Activated effector memory CD4-positive, alpha-beta T cell treated with Interleukin-2 at 50 U/mL for 16 hours (primary cell): ENCODE data around the gene PJA2.

Experiments used
- DNase-seq: peaks from one replicate; pipeline ENCODE4 v3.0.0-alpha.2; 2020

The PJA2 gene

DNA sequence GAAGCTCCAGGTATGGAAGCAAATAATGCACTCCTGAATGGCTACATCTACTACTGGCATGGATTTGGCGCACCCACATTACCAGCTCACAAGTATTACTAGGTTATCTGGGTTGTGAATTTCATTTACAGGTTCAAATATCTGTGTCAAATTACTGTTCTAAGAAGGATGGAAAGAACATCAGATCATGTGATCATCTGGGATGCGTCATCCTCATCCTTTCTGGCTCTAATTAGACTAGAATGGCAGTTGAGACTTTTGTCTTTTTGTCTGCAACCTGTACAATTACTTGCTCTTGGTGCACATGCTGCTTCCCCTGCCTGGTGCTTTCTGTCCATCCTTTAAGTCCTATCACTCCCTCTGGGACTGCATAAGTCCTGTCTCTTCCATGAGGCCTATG is 64.1 kb downstream of the PJA2 start:
- DNase-seq = no peak

DNA sequence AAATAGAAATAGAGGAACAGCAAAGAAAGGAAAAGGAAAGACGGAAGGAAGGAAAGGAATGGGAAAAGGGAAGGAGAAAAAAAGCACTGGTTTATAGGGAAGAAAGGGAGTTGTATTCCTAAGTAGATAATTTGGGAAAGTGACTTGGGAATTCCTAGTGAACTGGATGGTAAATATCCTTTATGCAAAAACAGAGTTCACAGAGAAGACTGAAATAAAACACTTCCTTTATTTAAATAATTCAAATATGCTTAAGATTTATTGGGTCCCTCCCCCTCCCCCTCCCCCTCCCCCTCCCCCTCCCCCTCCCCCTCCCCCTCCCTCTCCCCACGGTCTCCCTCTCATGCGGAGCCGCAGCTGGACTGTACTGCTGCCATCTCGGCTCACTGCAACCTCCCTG is 69.4 kb downstream of the PJA2 start:
- DNase-seq = no peak

DNA sequence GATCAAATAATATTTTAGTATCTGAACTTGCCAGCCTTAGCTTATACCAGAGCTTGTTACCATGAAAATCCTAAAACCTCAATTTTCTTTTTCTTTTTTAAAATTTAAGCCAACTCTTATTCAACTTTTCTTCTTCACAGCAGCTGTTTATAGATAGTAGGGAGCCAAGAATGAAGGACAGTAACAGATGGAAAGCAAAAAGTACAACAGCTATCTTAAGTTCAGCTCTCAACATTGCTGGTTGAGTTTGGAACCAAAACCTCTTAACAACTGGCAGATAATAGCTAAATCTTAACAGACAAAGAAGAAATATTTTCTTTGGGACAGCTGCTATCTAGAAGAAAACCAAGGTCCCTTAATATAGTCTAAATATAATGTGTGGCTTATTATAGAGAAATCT is 74.7 kb downstream of the PJA2 start:
- no peak for DNase-seq

DNA sequence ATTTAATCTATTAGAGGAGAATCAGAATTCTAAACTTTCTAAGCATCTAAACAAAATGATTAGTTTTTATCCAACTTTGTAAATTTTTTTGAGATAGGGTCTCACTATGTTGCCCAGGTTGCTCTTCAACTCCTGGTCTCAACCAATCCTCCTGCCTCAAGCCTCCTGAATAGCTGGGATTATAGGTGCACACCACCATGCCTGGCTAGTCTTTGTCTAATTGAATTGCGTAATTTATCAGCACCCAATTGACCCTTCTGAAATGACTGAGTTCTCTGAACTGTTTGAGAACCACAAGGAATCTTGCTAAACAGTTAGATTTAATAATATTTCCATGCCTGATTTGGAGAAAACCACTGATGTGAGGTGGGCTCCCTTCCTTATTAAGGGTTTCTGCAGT is 75.7 kb downstream of the PJA2 start:
- DNase-seq = no peak

DNA sequence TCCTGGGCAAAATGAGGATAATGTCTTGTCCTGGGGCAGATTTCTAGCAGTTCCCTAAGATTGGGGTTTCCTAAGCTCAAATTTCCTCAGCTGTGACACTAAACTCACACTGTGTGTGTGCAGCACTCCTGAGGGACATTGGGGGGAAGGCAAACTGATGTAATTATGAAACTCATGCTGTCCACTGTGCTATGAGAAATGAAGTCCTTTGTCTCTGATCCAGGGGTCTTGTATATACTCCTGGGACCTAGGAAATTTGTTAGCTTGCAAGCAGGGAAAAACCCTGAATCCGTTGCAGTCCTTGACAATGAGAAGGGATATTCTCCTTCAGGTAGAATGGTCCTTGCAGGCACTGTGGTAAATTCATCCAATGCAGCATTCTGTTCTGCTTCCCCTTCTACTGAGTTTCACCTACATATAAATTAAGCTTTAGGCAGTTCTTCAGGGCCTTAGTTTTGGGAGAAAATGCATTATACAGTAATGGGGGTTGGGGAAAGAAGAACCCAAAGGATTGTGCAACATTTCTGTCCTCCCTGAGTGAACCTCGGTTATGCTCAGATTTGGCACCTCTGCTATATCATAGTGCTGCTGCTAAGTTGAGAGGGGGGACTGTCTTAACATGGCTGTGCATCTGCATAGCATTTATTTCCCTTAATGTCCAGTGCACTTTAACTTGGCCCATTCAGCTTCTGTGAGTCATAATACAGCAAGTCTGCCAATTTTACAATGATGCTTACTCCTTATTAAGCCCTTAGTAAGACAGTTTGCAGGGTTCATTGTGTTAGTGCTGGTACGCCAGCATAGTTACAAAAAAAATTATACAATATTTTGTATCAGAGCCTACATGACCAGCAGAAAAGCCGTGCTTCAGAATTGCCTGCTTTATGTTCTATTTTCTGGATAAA is 80.2 kb downstream of the PJA2 start:
- no peak for DNase-seq

DNA sequence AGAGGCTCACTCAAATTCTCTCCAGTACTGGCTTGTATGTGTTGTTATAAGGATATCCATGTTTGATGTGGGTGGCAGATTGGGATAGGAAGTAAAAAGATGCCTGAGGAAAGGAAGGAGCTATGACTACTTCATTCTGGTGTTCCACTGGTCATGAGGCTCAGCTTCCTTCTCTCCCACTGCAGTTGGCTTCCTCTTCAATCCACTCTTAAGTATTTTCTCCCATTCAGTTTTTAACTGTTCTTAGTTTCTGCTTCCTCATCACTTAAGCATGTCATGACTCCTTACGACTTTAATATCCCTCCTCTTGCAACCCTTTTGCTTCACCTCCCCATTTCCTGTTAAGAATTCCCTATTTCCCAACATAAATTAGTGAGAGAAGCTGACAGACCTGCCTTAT is 81.1 kb downstream of the PJA2 start:
- DNase-seq = no peak

DNA sequence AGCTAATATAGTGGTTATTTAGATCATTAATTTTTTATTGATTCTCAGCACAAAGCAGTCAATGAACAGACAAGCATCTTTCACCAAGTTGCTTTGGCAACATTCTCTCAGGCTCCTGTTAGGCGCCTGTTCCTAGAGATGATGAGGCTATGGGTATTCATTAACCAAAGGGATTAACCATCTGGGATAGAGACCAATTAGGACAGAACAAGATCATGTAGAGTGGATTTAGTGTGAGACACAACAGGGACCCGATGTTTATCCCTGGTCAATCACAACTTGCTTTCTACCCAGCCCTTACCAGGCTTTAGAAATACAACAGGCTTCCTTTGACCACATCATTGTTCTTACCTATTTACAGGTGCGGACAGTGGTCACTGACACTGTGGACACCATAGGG is 82.2 kb downstream of the PJA2 start:
- DNase-seq = no peak

DNA sequence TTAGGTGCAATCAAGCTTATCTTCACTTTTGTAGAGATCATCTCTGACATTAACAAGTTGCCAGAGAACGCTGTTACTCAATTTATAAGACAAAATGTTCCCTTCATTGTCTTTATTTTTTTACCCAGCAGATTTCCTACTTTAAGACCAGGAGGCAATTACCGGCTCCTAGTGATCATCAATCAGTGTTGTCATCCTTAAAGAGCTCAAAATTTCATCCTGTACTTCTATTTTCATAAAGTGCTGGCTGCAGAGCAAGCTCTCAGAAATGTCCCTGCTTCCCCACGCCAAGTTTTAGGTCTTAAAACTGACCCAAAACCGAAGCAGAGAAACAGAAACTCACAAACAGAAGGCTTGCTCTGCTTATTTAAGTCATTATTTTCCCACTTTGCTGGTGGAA is 82.9 kb downstream of the PJA2 start:
- no peak for DNase-seq

DNA sequence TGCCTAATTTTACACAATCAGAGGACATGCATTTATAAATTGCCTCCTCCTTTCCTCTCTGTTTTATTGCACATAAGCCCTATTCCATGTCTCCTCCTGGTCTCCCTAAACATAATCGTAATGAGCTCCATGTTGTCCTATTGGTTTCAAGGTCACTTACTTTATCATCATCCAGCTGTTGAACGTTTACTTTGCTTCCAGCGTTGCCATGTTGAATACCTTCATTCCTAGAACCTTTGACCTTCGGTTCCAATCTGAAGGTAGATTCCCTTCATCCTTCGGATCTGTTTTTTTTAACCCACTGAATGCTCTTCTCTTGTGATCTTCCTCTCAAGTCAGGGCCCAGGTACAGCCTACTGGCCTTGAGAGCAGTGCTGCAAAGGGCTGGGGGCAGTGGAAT is 84.3 kb downstream of the PJA2 start:
- no peak for DNase-seq

DNA sequence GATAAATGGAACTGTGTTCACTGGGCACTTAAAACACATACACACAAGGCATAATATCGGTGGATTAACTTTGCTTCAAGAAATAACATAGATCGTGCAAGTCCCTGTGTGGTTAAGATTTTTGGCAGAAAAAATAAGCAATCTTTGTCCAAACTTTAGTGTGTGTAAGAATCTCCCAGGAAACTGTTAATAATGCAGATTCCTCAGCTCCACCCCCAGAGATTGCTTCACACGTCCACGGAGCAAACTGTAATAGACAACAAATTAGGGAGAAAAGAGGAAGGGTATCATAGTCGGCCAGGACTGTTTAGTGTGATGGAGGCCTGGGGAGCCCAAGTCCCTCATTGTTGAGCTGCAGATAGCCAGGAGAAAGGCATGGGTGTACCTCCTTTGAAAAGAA is 84.8 kb downstream of the PJA2 start:
- DNase-seq = no peak

DNA sequence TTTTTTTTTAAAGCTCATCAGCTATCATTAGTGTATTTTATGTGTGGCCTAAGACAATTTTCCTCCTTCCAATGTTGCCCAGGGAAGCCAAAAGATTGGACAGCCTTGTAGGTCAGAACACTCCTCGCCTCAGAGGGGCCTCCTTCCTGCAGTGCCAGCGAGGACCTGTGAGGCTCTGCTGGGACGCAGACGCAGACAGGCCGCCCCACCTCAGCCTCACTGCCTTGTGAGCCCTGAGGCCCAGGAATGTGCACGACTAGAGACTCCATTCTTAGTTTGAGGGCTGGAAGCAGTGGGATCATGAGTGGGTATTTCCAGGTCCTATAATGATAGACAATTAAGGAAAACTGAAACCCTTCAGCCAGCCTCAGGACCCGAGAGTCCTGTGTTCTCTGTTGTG is 85.4 kb downstream of the PJA2 start:
- no peak for DNase-seq

DNA sequence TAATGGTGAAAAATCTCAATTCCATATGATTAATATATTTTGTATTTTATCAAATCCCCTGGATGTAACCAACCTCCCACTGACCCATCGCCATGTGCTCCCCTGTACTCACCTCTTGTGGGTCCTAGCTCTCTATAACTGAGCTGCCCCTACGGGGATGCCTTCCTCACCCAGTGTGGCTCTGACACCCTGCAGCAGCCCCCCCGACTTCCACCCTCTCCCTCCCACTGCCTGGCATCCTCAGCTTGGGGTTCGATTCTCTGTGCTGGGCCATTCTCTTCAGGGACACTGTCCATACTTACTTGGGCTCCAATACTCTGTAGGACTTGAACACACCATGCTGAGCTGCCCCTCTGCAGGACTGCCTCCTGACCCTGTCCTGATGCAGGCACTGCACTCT is 87.1 kb downstream of the PJA2 start:
- no peak for DNase-seq

DNA sequence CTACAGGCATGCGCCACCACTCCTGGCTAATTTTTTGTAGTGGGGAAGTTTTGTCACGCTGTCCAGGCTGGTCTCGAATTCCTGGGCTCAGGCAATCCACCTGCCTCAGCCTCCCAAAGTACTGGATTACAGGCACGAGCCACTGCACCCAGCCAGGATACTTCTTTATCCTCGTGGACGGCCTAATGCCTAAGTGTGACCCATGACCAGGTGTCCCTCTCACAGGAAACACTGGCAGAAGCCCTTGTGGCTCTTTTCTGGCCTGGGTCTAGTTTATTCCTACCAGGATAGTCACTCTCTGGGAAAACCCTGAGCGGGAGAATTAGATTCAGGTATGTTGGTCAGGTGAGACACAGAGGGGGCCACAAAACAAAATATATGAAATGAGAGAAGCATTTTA is 90.4 kb downstream of the PJA2 start:
- DNase-seq = no peak

DNA sequence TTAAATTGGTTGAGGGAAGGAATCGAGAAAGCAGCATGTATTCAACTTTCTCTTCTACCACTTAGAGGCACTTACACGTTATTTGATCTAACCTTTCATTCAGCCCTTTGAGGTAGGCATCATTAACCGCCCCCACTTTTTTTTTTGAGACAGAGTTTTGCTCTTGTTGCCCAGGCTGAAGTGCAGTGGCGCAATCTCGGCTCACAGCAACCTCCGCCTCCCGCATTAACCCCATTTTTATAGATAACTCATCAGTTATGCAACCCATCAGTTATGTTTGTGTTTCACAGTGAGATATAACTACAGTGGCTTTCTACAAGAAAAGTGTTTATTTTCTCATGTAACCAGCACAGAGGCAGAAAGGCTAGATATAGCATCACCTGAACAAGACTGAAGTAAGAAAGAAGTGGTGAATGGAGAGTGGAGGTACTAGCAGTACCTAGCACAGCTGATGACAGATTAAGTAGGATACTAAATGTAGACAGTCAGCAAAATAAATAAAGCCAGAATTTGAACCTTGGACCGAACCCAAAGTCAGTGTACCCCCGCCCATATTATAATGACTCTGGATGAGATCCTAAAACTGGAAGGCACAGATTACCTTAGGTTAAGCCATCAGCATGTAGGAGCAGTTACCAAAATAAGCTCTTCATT is 91.2 kb downstream of the PJA2 start:
- DNase-seq = no peak

DNA sequence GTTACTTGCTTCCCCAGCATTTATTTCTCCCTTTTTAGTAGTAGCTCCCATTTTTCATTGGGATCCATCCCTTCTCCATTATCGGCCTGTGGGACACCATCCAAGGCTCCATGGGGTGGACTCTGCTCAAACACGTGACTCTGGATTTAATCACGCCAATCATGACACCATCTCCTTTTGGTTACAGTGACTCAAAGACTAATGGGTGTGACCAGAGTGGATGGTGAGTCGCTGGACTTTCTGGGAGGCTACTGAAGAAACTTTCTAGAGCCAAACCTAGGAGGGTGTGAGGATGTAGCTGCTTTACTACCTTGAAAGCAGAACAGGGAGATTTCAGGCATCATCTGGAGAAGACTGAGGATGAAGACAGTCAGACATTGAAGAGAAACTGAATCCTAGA is 93.1 kb downstream of the PJA2 start:
- no peak for DNase-seq

DNA sequence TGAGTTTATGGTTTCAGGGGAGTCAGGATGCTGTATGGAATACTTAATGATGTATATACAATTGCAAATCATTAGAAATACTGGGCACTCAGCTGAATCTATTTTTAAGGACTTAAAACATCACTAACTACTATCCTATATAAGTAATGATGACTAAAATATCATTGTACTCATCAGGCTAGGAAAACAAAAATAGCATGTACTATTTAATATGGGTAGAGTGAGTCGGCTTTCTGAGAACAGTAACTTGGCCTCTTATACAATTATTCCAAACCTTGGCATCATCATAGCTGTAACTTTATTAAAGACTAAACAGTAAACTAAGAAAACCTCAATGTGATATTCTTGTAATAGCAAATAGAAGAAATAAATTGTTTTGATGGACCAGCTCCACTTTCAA is 94.5 kb downstream of the PJA2 start:
- no peak for DNase-seq

DNA sequence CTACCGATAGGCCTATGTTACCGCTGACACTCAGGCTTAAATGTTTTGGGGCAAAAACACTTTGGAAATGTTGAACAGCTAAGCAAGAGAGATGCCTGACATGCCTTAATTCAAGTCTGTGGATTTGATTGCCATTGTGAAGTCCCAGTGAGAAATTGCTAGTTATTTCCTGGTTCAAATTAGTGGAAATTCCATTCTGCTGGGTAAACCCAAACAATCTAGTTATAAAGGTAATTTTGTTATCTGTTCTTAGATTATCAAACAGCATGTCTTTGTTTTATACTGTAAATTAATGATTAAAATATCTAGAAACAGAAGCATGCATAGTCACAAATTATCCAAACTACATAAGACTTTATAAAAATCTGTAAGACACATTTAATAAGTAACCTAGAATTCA is 96.6 kb downstream of the PJA2 start:
- no peak for DNase-seq

DNA sequence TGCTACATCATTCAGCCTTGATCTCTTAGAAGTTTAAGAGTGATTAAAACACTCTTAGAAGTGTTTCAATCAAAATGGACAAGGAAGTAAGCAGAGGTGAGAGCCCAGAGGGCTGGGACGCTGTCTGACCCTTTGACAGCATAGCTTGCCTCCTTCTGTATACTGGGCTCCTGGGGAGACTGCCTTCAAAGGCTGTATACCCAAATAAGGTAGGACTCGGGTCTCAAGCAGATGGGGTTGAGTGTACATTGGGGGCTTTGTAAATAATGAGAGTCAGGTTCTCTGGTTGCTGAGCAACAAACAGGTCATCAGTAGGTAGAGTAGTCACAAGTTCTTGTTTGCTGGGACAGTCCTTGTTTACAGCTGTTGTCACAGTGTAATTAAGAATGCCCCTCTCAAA is 97.1 kb downstream of the PJA2 start:
- no peak for DNase-seq

DNA sequence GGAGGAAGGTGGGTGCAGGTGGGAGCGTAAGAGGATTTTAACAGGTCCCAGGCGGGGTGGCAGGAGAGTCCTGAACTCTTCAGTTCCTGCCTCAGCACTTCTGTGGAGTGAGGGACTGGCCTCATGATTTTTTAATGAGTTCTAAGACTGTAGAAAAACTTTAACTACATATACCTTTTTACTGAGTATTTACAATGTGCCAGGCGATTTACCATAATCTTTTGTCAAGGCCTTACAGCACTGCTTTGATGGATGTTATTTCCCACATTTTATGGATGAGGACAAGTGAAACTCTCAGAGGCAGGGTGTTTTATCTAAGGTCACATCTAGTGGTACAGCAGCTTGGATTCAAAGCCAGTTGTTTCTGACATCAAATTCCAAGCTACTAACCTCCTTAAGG is 99.5 kb downstream of the PJA2 start:
- DNase-seq = no peak

DNA sequence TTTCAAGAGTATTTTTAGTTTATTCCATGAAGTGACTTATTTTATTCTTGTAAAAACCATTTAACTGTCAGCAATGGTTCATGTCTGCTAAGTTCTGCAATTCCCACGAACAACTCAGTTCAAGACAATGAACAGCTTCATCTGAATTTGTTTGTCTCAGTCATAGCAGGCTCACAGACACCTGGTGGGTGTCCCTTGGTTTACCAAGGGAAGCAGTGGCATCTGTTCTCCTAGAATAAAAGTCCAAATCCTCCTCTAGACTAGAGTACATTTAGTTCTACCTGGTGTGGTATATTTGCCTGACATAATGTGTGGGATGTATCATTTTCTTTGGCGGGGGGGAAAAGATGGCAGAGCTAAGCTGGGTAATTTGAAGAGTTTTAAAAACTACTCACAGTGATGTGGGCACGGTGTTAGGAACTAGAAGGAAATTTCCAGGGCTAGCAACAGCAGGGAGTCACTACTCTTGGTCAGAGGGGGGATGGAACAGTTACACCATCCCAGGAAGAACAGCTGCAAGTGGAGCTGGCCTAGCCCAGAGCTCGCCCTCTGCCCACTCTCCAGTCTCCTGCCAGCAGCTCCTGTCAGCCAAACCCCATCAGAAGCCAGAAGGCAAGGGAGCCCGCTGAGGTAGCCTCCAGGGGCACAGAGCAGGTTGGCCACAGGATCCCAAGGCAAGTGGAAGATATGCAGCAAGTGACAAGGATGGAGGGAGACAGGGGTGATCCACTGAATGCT is 100.3 kb downstream of the PJA2 start:
- no peak for DNase-seq

DNA sequence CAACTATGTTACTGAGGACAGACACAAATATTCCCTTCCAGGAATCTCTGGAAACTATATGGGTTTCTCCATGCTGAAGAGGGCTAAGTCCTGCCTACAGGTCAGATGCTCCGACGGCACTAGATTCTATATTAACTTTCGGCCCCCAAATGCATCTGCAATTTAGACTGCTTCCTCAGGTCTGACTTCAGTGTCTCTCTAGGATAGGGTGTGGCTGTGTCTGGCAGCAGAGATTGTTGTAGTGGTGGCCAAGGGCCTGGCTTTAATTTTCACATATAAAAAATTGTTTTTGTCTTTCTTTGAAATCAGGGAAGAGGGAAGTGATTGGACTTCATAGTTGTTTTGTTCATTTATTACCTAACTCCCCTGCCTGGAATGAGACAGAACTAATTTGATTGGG is 101.8 kb downstream of the PJA2 start:
- DNase-seq = no peak

DNA sequence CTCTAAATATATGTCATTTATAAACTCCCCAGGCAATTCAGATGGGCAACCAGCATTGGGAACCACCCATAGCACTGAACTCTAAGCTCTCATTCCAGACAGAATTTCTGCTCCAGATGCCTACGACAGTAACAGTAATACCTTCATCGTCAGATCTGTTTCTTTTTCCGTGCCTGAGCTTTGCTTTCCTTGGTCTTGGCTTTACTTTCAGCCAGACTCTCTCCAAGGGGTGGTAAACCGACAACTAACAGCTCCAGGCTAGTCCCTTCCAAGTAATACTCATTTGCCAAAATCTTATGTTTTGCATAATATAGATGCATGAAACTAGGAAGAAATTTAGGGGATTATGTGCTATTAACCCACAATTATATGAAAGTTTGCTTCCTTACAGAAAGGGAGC is 102.3 kb downstream of the PJA2 start:
- DNase-seq = no peak

DNA sequence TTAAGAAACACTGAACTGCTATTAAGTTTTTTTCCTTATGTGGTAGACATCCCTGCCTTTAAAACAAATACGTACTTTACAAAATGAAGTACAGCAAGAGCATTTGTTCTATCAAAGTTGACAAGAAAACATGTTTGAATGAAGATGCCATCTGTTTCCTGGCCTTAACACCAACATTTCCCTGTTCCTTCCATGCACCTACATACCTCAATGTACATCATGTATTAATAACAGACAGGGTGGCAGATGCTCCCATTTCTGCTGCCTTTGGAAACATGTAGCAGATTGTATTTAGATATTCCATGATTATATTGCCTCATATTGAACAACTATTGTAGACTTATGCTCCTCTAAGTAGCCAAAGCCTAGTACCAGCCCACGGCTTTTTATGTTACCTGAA is 104.4 kb downstream of the PJA2 start:
- no peak for DNase-seq

DNA sequence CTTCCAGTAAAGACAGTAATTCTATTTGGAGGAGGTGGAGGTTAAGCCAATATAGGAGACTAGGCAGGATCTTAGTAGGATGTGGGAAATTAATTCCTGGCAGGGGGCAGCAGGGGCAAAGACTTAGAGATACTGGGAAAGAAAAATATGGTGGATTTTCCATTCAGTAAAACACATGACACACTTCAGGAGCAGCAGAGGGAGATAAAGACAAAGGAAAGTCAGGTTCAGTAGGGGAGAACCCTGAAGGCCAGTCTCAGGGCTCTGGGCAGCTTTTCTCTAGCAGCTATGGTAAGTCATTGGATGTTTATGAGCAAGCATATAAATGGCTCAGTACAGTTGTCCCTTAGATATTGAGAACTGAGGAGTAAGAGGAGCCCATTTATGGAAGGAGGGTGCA is 105.5 kb downstream of the PJA2 start:
- DNase-seq = no peak
